HG02678 (cell line): ENCODE results near the gene ZNF646.

Source experiments
- ATAC-seq: cut with Tn5 transposase; IDR thresholded peaks from one replicate; pipeline ENCODE4 v1.9.1; 2021; ENCODE audit warnings: mild to moderate bottlenecking, moderate library complexity; ENCODE audit not compliant: unreplicated experiment

ZNF646 gene

GRCh38 chr16:31108035-31108793, 34.0 kb downstream of the ZNF646 start, which contains the start of gene BCKDK:
Gene BCKDK, plus strand, starts transcription at chr16:31108386. Its CDS starts 838 bp downstream, at chr16:31109224.
- ATAC-seq: peak; percentile 86

GRCh38 chr16:31108794-31109558, 34.8 kb downstream of the ZNF646 start:
- no peak for ATAC-seq

GRCh38 chr16:31109622-31110021, 35.4 kb downstream of the ZNF646 start:
- ATAC-seq: no peak

GRCh38 chr16:31110106-31111034, 36.1 kb downstream of the ZNF646 start:
- no peak for ATAC-seq

- no peak for ATAC-seq
Measured at GRCh38 chr16:31111881-31112466, 37.8 kb downstream of the ZNF646 start.

- ATAC-seq: no peak
Measured at GRCh38 chr16:31112711-31113110, 38.5 kb downstream of the ZNF646 start.

GRCh38 chr16:31113121-31114120, 39.2 kb downstream of the ZNF646 start:
- no peak for ATAC-seq

- no peak for ATAC-seq
Measured at GRCh38 chr16:31114468-31114867, 40.2 kb downstream of the ZNF646 start.

GRCh38 chr16:31117384-31118222, 43.4 kb downstream of the ZNF646 start, which contains the start of gene KAT8:
Gene KAT8, plus strand, starts transcription at chr16:31117664. Its CDS starts 18 bp downstream, at chr16:31117682.
- peak; percentile 84 for ATAC-seq

GRCh38 chr16:31118223-31119155, 44.3 kb downstream of the ZNF646 start:
- ATAC-seq: no peak

GRCh38 chr16:31120129-31120528, 45.9 kb downstream of the ZNF646 start:
- no peak for ATAC-seq

- ATAC-seq: no peak
Measured at GRCh38 chr16:31125844-31126243, 51.6 kb downstream of the ZNF646 start.

- no peak for ATAC-seq
Measured at GRCh38 chr16:31127182-31127581, 53.0 kb downstream of the ZNF646 start.

GRCh38 chr16:31128711-31129567, 54.7 kb downstream of the ZNF646 start:
- ATAC-seq: no peak

- no peak for ATAC-seq
Measured at GRCh38 chr16:31129568-31130335, 55.5 kb downstream of the ZNF646 start.
